ENCODE results near the gene PHF20.
"Not testable (repeated sequence)": the region's sequence is repeated elsewhere in the genome, so short reads cannot be mapped to it uniquely, and the experiment has no call there.

Gene PHF20

GRCh38 chr20:35992713-35993335, 221.0 kb downstream of the PHF20 start:
- H3K36me3 ChIP-seq (ENCODE audit: control insufficient read depth in 5 of 5, insufficient read depth in 5 of 5, low read length in 5 of 5): no peaks in the 10 kb centered on the region
- H3K4me3 ChIP-seq (ENCODE audit: low read depth in 1 of 5, low read length in 5 of 5): no peak overlapping the region
- H3K4me1 ChIP-seq (ENCODE audit: control insufficient read depth in 5 of 5, insufficient read depth in 5 of 5, low read length in 5 of 5): peaks cover 0 to 7% (median 2%) of the 10 kb centered on the region in 5 donors
- H3K9ac ChIP-seq (ENCODE audit: low read length in 5 of 5): peak overlapping the region in 1 of 5 donors; percentile 11
- H3K27me3 ChIP-seq (ENCODE audit: control insufficient read depth in 5 of 5, insufficient read depth in 4 of 5, low read length in 5 of 5): no peaks in the 10 kb centered on the region
- H3K9me3 ChIP-seq (ENCODE audit: control insufficient read depth in 5 of 5, low read length in 5 of 5): no peaks in the 10 kb centered on the region
- no peak overlapping the region for H3K27ac ChIP-seq (ENCODE audit: low read depth, low read length)

GRCh38 chr20:35994994-35995453, 223.2 kb downstream of the PHF20 start:
- peaks cover 0 to 7% (median 2%) of the 10 kb centered on the region in 5 donors for H3K4me1 ChIP-seq (ENCODE audit: control insufficient read depth in 5 of 5, insufficient read depth in 5 of 5, low read length in 5 of 5)
- H3K36me3 ChIP-seq (ENCODE audit: control insufficient read depth in 5 of 5, insufficient read depth in 5 of 5, low read length in 5 of 5): no peaks in the 10 kb centered on the region
- H3K27me3 ChIP-seq (ENCODE audit: control insufficient read depth in 5 of 5, insufficient read depth in 4 of 5, low read length in 5 of 5): no peaks in the 10 kb centered on the region
- H3K9me3 ChIP-seq (ENCODE audit: control insufficient read depth in 5 of 5, low read length in 5 of 5): no peaks in the 10 kb centered on the region
- no peak overlapping the region for H3K27ac ChIP-seq (ENCODE audit: low read depth, low read length)
- H3K9ac ChIP-seq (ENCODE audit: low read length in 5 of 5): no peak overlapping the region
- no peak overlapping the region for H3K4me3 ChIP-seq (ENCODE audit: low read depth in 1 of 5, low read length in 5 of 5)

GRCh38 chr20:35996492-35996891, 224.7 kb downstream of the PHF20 start:
- H3K36me3 ChIP-seq (ENCODE audit: control insufficient read depth in 5 of 5, insufficient read depth in 5 of 5, low read length in 5 of 5); H3K9ac ChIP-seq (ENCODE audit: low read length in 5 of 5); H3K4me1 ChIP-seq (ENCODE audit: control insufficient read depth in 5 of 5, insufficient read depth in 5 of 5, low read length in 5 of 5); H3K9me3 ChIP-seq (ENCODE audit: control insufficient read depth in 5 of 5, low read length in 5 of 5); H3K27ac ChIP-seq (ENCODE audit: low read depth, low read length); H3K4me3 ChIP-seq (ENCODE audit: low read depth in 1 of 5, low read length in 5 of 5); H3K27me3 ChIP-seq (ENCODE audit: control insufficient read depth in 5 of 5, insufficient read depth in 4 of 5, low read length in 5 of 5): not testable (repeated sequence)
